ENCODE data around the gene ZNF830. TPM values are rescaled to one million over a fixed set of nuclear protein-coding genes. Genes with fewer than 3 reads are reported as not detected.

The ZNF830 gene
- total and polyA plus RNA-seq, 9 of the 15 experiments (the other 6 are each of a cell fraction or from before 2014, with no cell fraction given): 13.1 to 28.7 (median 21.7) TPM

DNA sequence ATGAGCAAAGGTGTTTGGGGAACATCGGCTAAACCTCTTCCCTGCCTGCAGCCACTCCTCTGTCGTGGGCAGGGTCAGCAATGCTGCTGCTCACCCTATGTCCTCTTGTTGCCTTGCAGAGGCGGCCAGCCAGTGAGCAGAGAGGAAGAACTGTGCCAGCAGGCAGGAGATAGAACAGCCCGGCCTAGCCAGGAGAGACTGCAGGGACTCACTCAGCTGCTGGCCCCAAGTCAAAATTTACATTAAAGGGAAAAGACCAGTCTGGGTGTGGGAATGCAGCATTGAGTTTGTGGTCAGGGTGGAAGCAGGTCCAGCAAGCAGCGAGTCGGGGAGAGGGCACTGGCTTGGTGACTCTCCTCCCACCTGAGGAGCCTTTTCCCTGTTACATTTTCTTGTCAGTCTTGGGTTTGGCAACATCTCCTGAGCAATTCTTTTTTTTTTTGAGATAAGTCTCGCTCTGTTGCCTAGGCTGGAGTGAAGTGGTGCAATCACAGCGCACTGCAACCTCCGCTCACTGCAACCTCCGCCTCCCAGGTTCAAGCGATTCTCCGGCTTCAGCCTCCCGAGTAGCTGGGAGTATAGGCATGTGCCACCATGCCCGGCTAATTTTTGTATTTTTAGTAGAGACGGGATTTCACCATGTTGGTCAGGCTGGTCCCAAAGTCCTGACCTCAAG, 41.7 kb downstream of the ZNF830 start:
- H3K4me1 ChIP-seq (replicated peaks in 1 of 2; ENCODE audit: control insufficient read depth in 2 of 2, insufficient read depth in 2 of 2, low read length in 2 of 2): peaks cover 3 to 11% of the 10 kb centered on the region in 2 experiments; a peak in 3 of 5 replicates
- H2AFZ ChIP-seq (ENCODE audit: low read depth, low read length): no peak overlapping the region
- BruUV-seq (replicated peaks): no TSS peak
- H3K9me3 ChIP-seq (replicated peaks; ENCODE audit: control insufficient read depth, insufficient read depth, low read depth, low read length): no peaks in the 10 kb centered on the region
- no peaks in the 10 kb centered on the region for H4K20me1 ChIP-seq (replicated peaks; ENCODE audit: control insufficient read depth, insufficient read depth, low read length)
- H3K27ac ChIP-seq (ENCODE audit: extremely low read depth, low read depth, low read length): no peak overlapping the region
- DNase-seq (ENCODE audit: extremely low read depth in 1 of 4, low spot score in 3 of 4) (no peak), FAIRE-seq (no peak), ATAC-seq (no peak)
- no peaks in the 10 kb centered on the region for H3K9me1 ChIP-seq (ENCODE audit: control insufficient read depth, insufficient read depth, low read length)
- POLR2A ChIA-PET: no interaction called here
- H3K4me3 ChIP-seq: no peak overlapping the region
- no peak overlapping the region for H3K4me2 ChIP-seq (ENCODE audit: insufficient read depth, low read length)
- H3K27me3 ChIP-seq (ENCODE audit: control insufficient read depth in 2 of 2, insufficient read depth in 2 of 2, low read length in 2 of 2): no peaks in the 10 kb centered on the region
- 93% methylated on average over 12 of the region's 15 CpGs for WGBS (ENCODE audit: insufficient coverage, low coverage, missing lambda C conversion rate)
- H3K79me2 ChIP-seq (ENCODE audit: control insufficient read depth, insufficient read depth, low read length): no peaks in the 10 kb centered on the region
- peaks cover 86% of the 10 kb centered on the region for H3K36me3 ChIP-seq (ENCODE audit: control insufficient read depth, insufficient read depth, low read length)
- TF ChIP-seq MTA1 (IDR thresholded peaks at IDR 0.05; ENCODE audit: borderline replicate concordance) (no peak), POU5F1 (IDR thresholded peaks at IDR 0.05; ENCODE audit: borderline replicate concordance, low read depth, low read length, partially characterized antibody) (no peak), NFYB (IDR thresholded peaks at IDR 0.05; ENCODE audit: extremely low read depth, insufficient read length) (no peak), POLR2G (IDR thresholded peaks at IDR 0.05; ENCODE audit: low read depth, low read length) (0 out of 2 replicates have a peak, but pooled peaks have one; percentile 12)
- intact Hi-C loops (cut with micrococcal nuclease) (no loop called here), in situ Hi-C loops (cut with MboI) (no loop called here)
- CTCF ChIA-PET (ENCODE audit: low intra/inter-chr PET ratio): no interaction called here
- H3K9ac ChIP-seq (ENCODE audit: insufficient read depth in 1 of 2, low read depth in 2 of 2, low read length in 2 of 2): no peak overlapping the region

GRCh38 chr17:35003778-35004177, 42.4 kb downstream of the ZNF830 start:
- no peak overlapping the region for H3K27ac ChIP-seq (ENCODE audit: extremely low read depth, low read depth, low read length)
- 74% methylated on average over 4 of the region's 4 CpGs for WGBS (ENCODE audit: insufficient coverage, low coverage, missing lambda C conversion rate)
- no peaks in the 10 kb centered on the region for H3K79me2 ChIP-seq (ENCODE audit: control insufficient read depth, insufficient read depth, low read length)
- H3K9me3 ChIP-seq (replicated peaks; ENCODE audit: control insufficient read depth, insufficient read depth, low read depth, low read length): no peaks in the 10 kb centered on the region
- DNase-seq (ENCODE audit: extremely low read depth in 1 of 4, low spot score in 3 of 4): no peak
- H3K36me3 ChIP-seq (ENCODE audit: control insufficient read depth, insufficient read depth, low read length): peaks cover 81% of the 10 kb centered on the region
- FAIRE-seq: no peak
- ATAC-seq: no peak
- ChIA-PET POLR2A (interaction anchor here (0.6 to 1.3 kb wide), 2 partner anchors 23 to 1708 kb away, joined by 3 read pairs; no protein-coding TSS in a partner anchor), CTCF (ENCODE audit: low intra/inter-chr PET ratio) (no interaction called here)
- intact Hi-C loops (cut with micrococcal nuclease) (no loop called here), in situ Hi-C loops (cut with MboI) (no loop called here)
- no peak overlapping the region for H3K9ac ChIP-seq (ENCODE audit: insufficient read depth in 1 of 2, low read depth in 2 of 2, low read length in 2 of 2)
- H3K9me1 ChIP-seq (ENCODE audit: control insufficient read depth, insufficient read depth, low read length): no peaks in the 10 kb centered on the region
- H3K4me2 ChIP-seq (ENCODE audit: insufficient read depth, low read length): no peak overlapping the region
- H3K27me3 ChIP-seq (ENCODE audit: control insufficient read depth in 2 of 2, insufficient read depth in 2 of 2, low read length in 2 of 2): no peaks in the 10 kb centered on the region
- H4K20me1 ChIP-seq (replicated peaks; ENCODE audit: control insufficient read depth, insufficient read depth, low read length): no peaks in the 10 kb centered on the region
- no peak overlapping the region for H3K4me3 ChIP-seq
- H2AFZ ChIP-seq (ENCODE audit: low read depth, low read length): no peak overlapping the region
- peaks cover 3 to 11% of the 10 kb centered on the region in 2 experiments; a peak in 3 of 5 replicates for H3K4me1 ChIP-seq (replicated peaks in 1 of 2; ENCODE audit: control insufficient read depth in 2 of 2, insufficient read depth in 2 of 2, low read length in 2 of 2)
- no TSS peak for BruUV-seq (replicated peaks)
- TF ChIP-seq FOSL1 (tag; conservative IDR thresholded peaks at IDR 0.05) (no peak), TAF15 (IDR thresholded peaks at IDR 0.05; ENCODE audit: low read depth, low read length) (no peak), EZH2 (IDR thresholded peaks at IDR 0.05; ENCODE audit: borderline replicate concordance, low read depth, low read length) (no peak), NONO (IDR thresholded peaks at IDR 0.05; ENCODE audit: low read depth in 2 of 2, low read length in 1 of 2) (no peak), SPI1 (IDR thresholded peaks at IDR 0.05; ENCODE audit: borderline replicate concordance, low read depth, low read length) (no peak), FOXJ3 (CRISPR knock-in tag; IDR thresholded peaks at IDR 0.05) (no peak), TAF7 (tag; IDR thresholded peaks at IDR 0.05) (no peak), ZNF347 (CRISPR knock-in tag; IDR thresholded peaks at IDR 0.05; ENCODE audit: low read depth) (no peak), GATAD2A (IDR thresholded peaks at IDR 0.05) (no peak), DPF2 (IDR thresholded peaks at IDR 0.05) (no peak), RCOR1 (IDR thresholded peaks at IDR 0.05; ENCODE audit: borderline replicate concordance in 1 of 2, low read depth in 2 of 2, low read length in 2 of 2) (no peak)
- TF ChIP-seq, protein P1, sequence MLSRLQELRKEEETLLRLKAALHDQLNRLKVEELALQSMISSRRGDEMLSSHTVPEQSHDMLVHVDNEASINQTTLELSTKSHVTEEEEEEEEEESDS (CRISPR knock-in tag; IDR thresholded peaks at IDR 0.05): no peak

Measured in K562 (cell line).